HL-60 (cell line): ENCODE measurements around the gene CLSTN2.
"Not testable (repeated sequence)": the region's sequence is repeated elsewhere in the genome, so short reads cannot be mapped to it uniquely, and the experiment has no call there.

ENCODE experiments used
- CTCF ChIP-seq: IDR thresholded peaks from one replicate; pipeline ENCODE4 v1.5.1; 2011; ENCODE audit warnings: low read length, control low read depth, inconsistent platforms; ENCODE audit not compliant: insufficient read depth
- GABPA ChIP-seq: IDR thresholded peaks from 2 replicates; pipeline ENCODE4 v1.6.1; 2012; ENCODE audit warnings: low read depth
- POLR2AphosphoS5 ChIP-seq: IDR thresholded peaks from 2 replicates; pipeline ENCODE4 v1.6.1; 2012; ENCODE audit warnings: low read depth
- REST ChIP-seq: IDR thresholded peaks from 2 replicates; pipeline ENCODE4 v1.6.1; 2012; ENCODE audit warnings: low read depth; ENCODE audit not compliant: insufficient replicate concordance
- SPI1 ChIP-seq: IDR thresholded peaks from 2 replicates; pipeline ENCODE4 v1.6.1; 2012; ENCODE audit warnings: low read depth, mild to moderate bottlenecking, borderline replicate concordance

- not testable (repeated sequence) for TF ChIP-seq REST, CTCF, SPI1, POLR2AphosphoS5, GABPA
Measured at GRCh38 chr3:140423574-140423973, 488.6 kb downstream of the CLSTN2 start.
